Fibroblast of the conjunctiva (primary cell): Measurements from ENCODE around the gene DPM1.

Experiments
- DNase-seq: peaks from one replicate; pipeline ENCODE4 v3.0.0-alpha.2; 2010; ENCODE audit warnings: low read depth

Gene DPM1

GRCh38 chr20:50930139-50930975, 28.0 kb downstream of the DPM1 start:
- no peak for DNase-seq

- peak; percentile 97 for DNase-seq
Measured at GRCh38 chr20:50929299-50930138, 28.8 kb downstream of the DPM1 start.

GRCh38 chr20:50928469-50928868, 29.9 kb downstream of the DPM1 start:
- no peak for DNase-seq

GRCh38 chr20:50926530-50926929, 31.8 kb downstream of the DPM1 start:
- DNase-seq = no peak

GRCh38 chr20:50924261-50924920, 33.9 kb downstream of the DPM1 start:
- DNase-seq = no peak

GRCh38 chr20:50921803-50922501, 36.4 kb downstream of the DPM1 start:
- DNase-seq = no peak

GRCh38 chr20:50920997-50921396, 37.3 kb downstream of the DPM1 start:
- no peak for DNase-seq

- DNase-seq = peak; percentile 58
Measured at GRCh38 chr20:50919567-50919966, 38.8 kb downstream of the DPM1 start.

GRCh38 chr20:50918403-50918802, 39.9 kb downstream of the DPM1 start:
- DNase-seq = peak; percentile 48

- DNase-seq = no peak
Measured at GRCh38 chr20:50916934-50917333, 41.4 kb downstream of the DPM1 start.

- no peak for DNase-seq
Measured at GRCh38 chr20:50916257-50916656, 42.1 kb downstream of the DPM1 start.

GRCh38 chr20:50915424-50915823, 42.9 kb downstream of the DPM1 start:
- DNase-seq = no peak

- peak; percentile 59 for DNase-seq
Measured at GRCh38 chr20:50913690-50914375, 44.5 kb downstream of the DPM1 start.

- no peak for DNase-seq
Measured at GRCh38 chr20:50911716-50912115, 46.6 kb downstream of the DPM1 start.

- peak; percentile 77 for DNase-seq
Measured at GRCh38 chr20:50911030-50911429, 47.3 kb downstream of the DPM1 start.

- no peak for DNase-seq
Measured at GRCh38 chr20:50909413-50909812, 48.9 kb downstream of the DPM1 start.

- no peak for DNase-seq
Measured at GRCh38 chr20:50904067-50904570, 54.2 kb downstream of the DPM1 start.

- no peak for DNase-seq
Measured at GRCh38 chr20:50903353-50904051, 54.8 kb downstream of the DPM1 start.

- DNase-seq = no peak
Measured at GRCh38 chr20:50901301-50901700, 57.0 kb downstream of the DPM1 start.

- no peak for DNase-seq
Measured at GRCh38 chr20:50900261-50900660, 58.1 kb downstream of the DPM1 start.

- peak; percentile 35 for DNase-seq
Measured at GRCh38 chr20:50898475-50898874, 59.9 kb downstream of the DPM1 start.
